ENCODE data around the gene TBC1D3B. TPM values are rescaled to one million over a fixed set of nuclear protein-coding genes. Genes with fewer than 3 reads are reported as not detected.
A peak's percentile ranks its signal among the peaks of the same experiment; 100 is the strongest.
"Not testable (repeated sequence)": the region's sequence is repeated elsewhere in the genome, so short reads cannot be mapped to it uniquely, and the experiment has no call there.

The TBC1D3B gene
- total RNA-seq, 4 donors from 2014 or later = 5.2 to 12.1 TPM; not detected in 2

GRCh38 chr17:36195434-36196130 is 19.1 kb upstream of the TBC1D3B start:
- in situ Hi-C loops (cut with MboI; ENCODE audit: low pct_ligation_motif_present in 1 of 4, low pct_unique_long_range_greater_than_20kb in 1 of 4, low sequenced_read_pairs in 3 of 4) = no loop called here

GRCh38 chr17:36194832-36195433 is 18.5 kb upstream of the TBC1D3B start:
- 90 to 95% methylated on average over 7 to 9 of the region's 10 CpGs for WGBS, 2 donors (ENCODE audit: low coverage in 1 of 2)

More at GRCh38 chr17:36195434-36196130, 19.1 kb upstream of the TBC1D3B start:
- Histone ChIP-seq H3K4me3 (no peak overlapping the region), H3K36me3 (no peaks in the 10 kb centered on the region), H3K9me3 (no peaks in the 10 kb centered on the region), H3K27ac (peak overlapping the region in 1 of 4 donors; percentile 16), H3K27me3 (peaks cover 11% of the 10 kb centered on the region), H3K4me1 (peaks cover 0 to 8% (median 0%) of the 10 kb centered on the region in 4 donors)
- TF ChIP-seq POLR2A (IDR thresholded peaks at IDR 0.05) (no peak), EP300 (IDR thresholded peaks at IDR 0.05; ENCODE audit: low read depth) (no peak), POLR2AphosphoS5 (IDR thresholded peaks at IDR 0.05) (no peak)
- TF ChIP-seq, protein P1, sequence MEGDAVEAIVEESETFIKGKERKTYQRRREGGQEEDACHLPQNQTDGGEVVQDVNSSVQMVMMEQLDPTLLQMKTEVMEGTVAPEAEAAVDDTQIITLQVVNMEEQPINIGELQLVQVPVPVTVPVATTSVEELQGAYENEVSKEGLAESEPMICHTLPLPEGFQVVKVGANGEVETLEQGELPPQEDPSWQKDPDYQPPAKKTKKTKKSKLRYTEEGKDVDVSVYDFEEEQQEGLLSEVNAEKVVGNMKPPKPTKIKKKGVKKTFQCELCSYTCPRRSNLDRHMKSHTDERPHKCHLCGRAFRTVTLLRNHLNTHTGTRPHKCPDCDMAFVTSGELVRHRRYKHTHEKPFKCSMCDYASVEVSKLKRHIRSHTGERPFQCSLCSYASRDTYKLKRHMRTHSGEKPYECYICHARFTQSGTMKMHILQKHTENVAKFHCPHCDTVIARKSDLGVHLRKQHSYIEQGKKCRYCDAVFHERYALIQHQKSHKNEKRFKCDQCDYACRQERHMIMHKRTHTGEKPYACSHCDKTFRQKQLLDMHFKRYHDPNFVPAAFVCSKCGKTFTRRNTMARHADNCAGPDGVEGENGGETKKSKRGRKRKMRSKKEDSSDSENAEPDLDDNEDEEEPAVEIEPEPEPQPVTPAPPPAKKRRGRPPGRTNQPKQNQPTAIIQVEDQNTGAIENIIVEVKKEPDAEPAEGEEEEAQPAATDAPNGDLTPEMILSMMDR (IDR thresholded peaks at IDR 0.05) = no peak
- intact Hi-C loops (cut with DNase I; ENCODE audit: low total_unique reads) = no loop called here
- 57 to 80% methylated on average over 1 to 10 of the region's 10 CpGs for WGBS, 2 donors (ENCODE audit: low coverage in 1 of 2)
- DNase-seq = no peak

DNA sequence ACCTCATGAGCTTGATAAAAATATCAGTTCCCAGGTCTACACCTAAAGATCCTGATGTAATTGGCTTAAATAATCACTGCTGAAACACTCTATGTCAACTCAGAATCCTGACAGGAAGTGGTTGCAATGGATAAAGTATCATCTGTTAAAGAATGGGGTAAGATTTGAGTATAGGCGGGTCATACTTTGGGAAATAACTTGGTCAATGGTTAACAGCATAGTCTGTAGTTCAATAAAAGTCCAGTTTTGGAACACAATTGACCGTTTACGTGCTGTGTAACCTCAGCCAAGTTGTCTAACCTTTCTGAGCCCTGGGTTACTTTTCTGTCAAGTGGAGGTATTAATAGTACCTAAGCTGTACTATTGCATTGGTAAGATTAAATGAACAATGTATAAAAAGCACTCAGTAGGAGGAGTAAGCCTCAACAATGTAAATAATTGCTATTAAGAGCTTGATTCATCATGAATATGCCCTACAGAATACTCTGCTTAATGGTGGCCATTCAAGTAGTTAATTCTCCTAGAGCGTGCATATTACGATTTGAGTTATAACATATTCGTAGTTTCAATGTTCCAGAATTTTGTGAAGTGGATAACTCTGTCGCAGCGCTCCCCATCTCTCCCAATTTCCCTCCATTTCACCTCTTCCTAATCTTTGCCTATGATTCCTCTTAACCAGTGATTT is 17.9 kb upstream of the TBC1D3B start:
- in situ Hi-C loops (cut with MboI; ENCODE audit: low pct_ligation_motif_present in 1 of 4, low pct_unique_long_range_greater_than_20kb in 1 of 4, low sequenced_read_pairs in 3 of 4) = not testable (repeated sequence)

More at GRCh38 chr17:36194832-36195433, 18.5 kb upstream of the TBC1D3B start:
- in situ Hi-C loops (cut with MboI; ENCODE audit: low pct_ligation_motif_present in 1 of 4, low pct_unique_long_range_greater_than_20kb in 1 of 4, low sequenced_read_pairs in 3 of 4); H3K9me3 ChIP-seq; H3K4me1 ChIP-seq; H3K4me3 ChIP-seq; DNase-seq; H3K36me3 ChIP-seq; intact Hi-C loops (cut with DNase I; ENCODE audit: low total_unique reads): not testable (repeated sequence)
- Histone ChIP-seq H3K27me3 (peaks cover 11% of the 10 kb centered on the region), H3K27ac (peak overlapping the region in 1 of 4 donors; percentile 16)

DNA sequence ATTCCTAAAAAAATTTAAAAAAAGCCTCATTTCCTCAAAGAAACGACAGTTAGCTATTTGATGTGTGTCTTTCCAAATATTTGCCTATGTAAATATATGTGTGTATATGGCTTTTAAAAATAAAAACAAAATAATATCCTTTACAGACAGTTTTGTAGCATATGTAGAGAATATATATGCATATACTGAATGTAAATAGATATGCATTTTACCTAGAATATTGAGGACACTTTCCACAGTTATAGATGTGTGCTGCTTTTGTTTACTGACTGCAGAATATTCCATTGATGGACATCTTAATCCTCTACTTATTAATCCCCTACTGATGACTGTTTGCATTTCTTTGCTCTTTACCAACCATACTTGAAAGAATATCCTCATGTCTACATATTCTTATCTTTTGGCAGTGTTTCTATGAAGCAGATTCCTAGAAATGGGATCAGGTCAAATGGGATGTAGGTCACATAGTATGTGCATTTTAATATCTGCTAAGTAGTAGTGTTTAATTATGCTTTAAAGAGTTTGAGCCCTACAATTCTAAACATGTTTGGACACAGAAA is 16.9 kb upstream of the TBC1D3B start:
- TF ChIP-seq POLR2A (IDR thresholded peaks at IDR 0.05) (no peak), POLR2AphosphoS5 (IDR thresholded peaks at IDR 0.05) (no peak), EP300 (IDR thresholded peaks at IDR 0.05; ENCODE audit: low read depth) (no peak)
- TF ChIP-seq, protein P1 (IDR thresholded peaks at IDR 0.05) = no peak
- DNase-seq = no peak
- H3K36me3 ChIP-seq = no peaks in the 10 kb centered on the region
- H3K27me3 ChIP-seq = peaks cover 5% of the 10 kb centered on the region
- intact Hi-C loops (cut with DNase I; ENCODE audit: low total_unique reads) = no loop called here
- peaks cover 0 to 8% (median 0%) of the 10 kb centered on the region in 4 donors for H3K4me1 ChIP-seq
- in situ Hi-C loops (cut with MboI; ENCODE audit: low pct_ligation_motif_present in 1 of 4, low pct_unique_long_range_greater_than_20kb in 1 of 4, low sequenced_read_pairs in 3 of 4) = no loop called here
- no peaks in the 10 kb centered on the region for H3K9me3 ChIP-seq
- WGBS, 2 donors (ENCODE audit: low coverage in 1 of 2) = 17 to 31% methylated on average over 1 of the region's 1 CpG
- no peak overlapping the region for H3K4me3 ChIP-seq
- peak overlapping the region in 1 of 4 donors; percentile 24 for H3K27ac ChIP-seq

More for the DNA sequence above, 17.9 kb upstream of the TBC1D3B start:
- WGBS, 2 donors (ENCODE audit: low coverage in 1 of 2) = 90 to 97% methylated on average over 5 to 6 of the region's 8 CpGs
- H3K9me3 ChIP-seq; H3K27ac ChIP-seq; H3K4me1 ChIP-seq; H3K36me3 ChIP-seq; H3K4me3 ChIP-seq; intact Hi-C loops (cut with DNase I; ENCODE audit: low total_unique reads); DNase-seq: not testable (repeated sequence)
- peaks cover 11% of the 10 kb centered on the region for H3K27me3 ChIP-seq

GRCh38 chr17:36190549-36191330 is 14.3 kb upstream of the TBC1D3B start:
- WGBS, 2 donors (ENCODE audit: low coverage in 1 of 2) = 71 to 93% methylated on average over 4 to 9 of the region's 9 CpGs
- H3K36me3 ChIP-seq; DNase-seq; H3K4me1 ChIP-seq; intact Hi-C loops (cut with DNase I; ENCODE audit: low total_unique reads); H3K4me3 ChIP-seq; H3K27me3 ChIP-seq; H3K9me3 ChIP-seq; in situ Hi-C loops (cut with MboI; ENCODE audit: low pct_ligation_motif_present in 1 of 4, low pct_unique_long_range_greater_than_20kb in 1 of 4, low sequenced_read_pairs in 3 of 4): not testable (repeated sequence)
- peak overlapping the region in 1 of 4 donors; percentile 10 for H3K27ac ChIP-seq

DNA sequence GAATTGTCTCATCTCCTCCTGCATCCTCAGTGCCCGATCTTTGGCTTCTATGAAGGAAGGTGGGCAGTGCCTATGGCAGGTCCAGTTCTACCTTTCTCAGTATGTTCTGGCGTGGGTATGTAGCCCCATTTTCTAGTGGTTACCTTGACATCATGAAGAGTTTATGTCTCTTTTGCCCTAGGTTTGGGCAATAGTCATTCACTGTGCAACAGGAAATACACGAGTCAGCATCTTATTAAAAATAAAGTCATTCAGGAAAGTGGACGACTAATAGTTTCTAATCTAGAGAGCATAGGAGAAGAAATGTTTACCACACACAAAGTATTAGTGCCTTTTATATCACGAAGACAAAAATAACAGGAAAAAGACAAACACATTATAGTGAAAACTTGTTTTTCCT is 13.6 kb upstream of the TBC1D3B start:
- intact Hi-C loops (cut with DNase I; ENCODE audit: low total_unique reads); H3K4me3 ChIP-seq; H3K36me3 ChIP-seq; DNase-seq; H3K27ac ChIP-seq; H3K27me3 ChIP-seq; H3K9me3 ChIP-seq: not testable (repeated sequence)
- in situ Hi-C loops (cut with MboI; ENCODE audit: low pct_ligation_motif_present in 1 of 4, low pct_unique_long_range_greater_than_20kb in 1 of 4, low sequenced_read_pairs in 3 of 4) = loop anchor here in 1 of 4 donors (5.0 kb wide), 1 partner anchor 78 kb away; no protein-coding TSS in a partner anchor
- peaks cover 0 to 11% (median 2%) of the 10 kb centered on the region in 4 donors for H3K4me1 ChIP-seq
- WGBS, 2 donors (ENCODE audit: low coverage in 1 of 2) = 64 to 71% methylated on average over 4 to 5 of the region's 5 CpGs

Measured in transverse colon (tissue), 4 donors.